ENCODE results near the gene TEKTIP1. TPM values are rescaled to one million over a fixed set of nuclear protein-coding genes. Genes with fewer than 3 reads are reported as not detected.
A peak's percentile ranks its signal among the peaks of the same experiment; 100 is the strongest.
"Not testable (repeated sequence)": the region's sequence is repeated elsewhere in the genome, so short reads cannot be mapped to it uniquely, and the experiment has no call there.

The TEKTIP1 gene
- total RNA-seq, 1 donor from 2014 or later = 0.68 TPM

DNA sequence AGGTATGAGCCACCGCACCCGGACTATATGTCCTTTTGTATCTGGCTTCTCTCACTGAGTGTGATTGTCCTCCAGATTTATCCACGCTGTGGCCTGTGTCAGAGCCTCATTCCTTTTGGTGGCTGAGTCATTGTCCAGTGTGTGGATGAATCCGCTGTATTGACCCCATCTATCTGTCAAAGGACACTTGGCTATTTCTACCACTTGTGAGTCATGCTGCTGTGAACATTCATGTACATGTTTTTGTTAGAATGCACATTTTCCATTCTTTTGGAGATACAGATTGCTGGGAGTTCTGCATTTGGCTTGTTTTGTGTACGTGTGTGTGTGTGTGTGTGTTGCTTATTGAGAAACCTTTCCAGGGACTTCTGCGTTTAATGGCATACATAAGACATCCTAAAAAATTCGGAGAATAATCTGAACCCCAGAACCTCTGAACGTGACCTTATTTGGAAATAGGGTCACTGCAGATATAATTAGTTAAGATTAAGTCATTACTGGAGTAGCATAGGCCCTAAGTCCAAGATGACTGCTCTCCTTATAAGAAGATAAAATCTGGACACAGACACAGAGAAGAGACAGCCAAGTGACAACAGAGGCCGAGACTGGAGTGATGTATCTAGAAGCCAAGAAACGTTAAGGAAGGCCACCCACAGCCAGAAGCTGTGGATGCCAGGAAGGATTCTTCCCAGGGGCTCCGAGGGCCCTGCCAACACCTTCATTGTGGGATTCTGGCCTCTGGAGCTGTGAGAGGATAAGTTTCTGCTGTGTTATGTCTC lies 41.4 kb downstream of the TEKTIP1 start:
- peak overlapping the region; percentile 22 for H3K9ac ChIP-seq (ENCODE audit: low read length)
- Mint-ChIP-seq H3K27me3 (ENCODE audit: low read depth, unreplicated experiment) (peaks cover 9% of the 10 kb centered on the region), H3K36me3 (ENCODE audit: low read depth, unreplicated experiment) (peaks cover 3% of the 10 kb centered on the region), H3K27ac (ENCODE audit: unreplicated experiment) (no peak overlapping the region), H3K4me1 (ENCODE audit: low read depth, unreplicated experiment) (peaks cover 12% of the 10 kb centered on the region), H3K4me3 (ENCODE audit: unreplicated experiment) (peak overlapping the region; percentile 22), H3K9me3 (ENCODE audit: unreplicated experiment) (no peaks in the 10 kb centered on the region)
- H3K27ac ChIP-seq (ENCODE audit: low read depth, low read length) = peak overlapping the region; percentile 58
- no peak overlapping the region for H3K4me3 ChIP-seq (ENCODE audit: insufficient read depth, low read depth, low read length)
- H2AFZ ChIP-seq (ENCODE audit: low read depth, low read length) = no peak overlapping the region
- peaks cover 3% of the 10 kb centered on the region for H3K36me3 ChIP-seq (ENCODE audit: insufficient read depth, low read length)
- TF ChIP-seq EZH2 (IDR thresholded peaks at IDR 0.05; ENCODE audit: insufficient read depth, low read length) (no peak), CTCF (IDR thresholded peaks at IDR 0.05; ENCODE audit: insufficient read depth, low read depth, low read length) (no peak)
- peaks cover 24% of the 10 kb centered on the region for H3K4me1 ChIP-seq (ENCODE audit: insufficient read depth, low read length)
- no peaks in the 10 kb centered on the region for H3K9me3 ChIP-seq (ENCODE audit: insufficient read depth, low read depth, low read length)
- peaks cover 8% of the 10 kb centered on the region for H4K20me1 ChIP-seq (ENCODE audit: insufficient read depth, low read length)
- no peaks in the 10 kb centered on the region for H3K27me3 ChIP-seq (ENCODE audit: insufficient read depth, low read length)
- FAIRE-seq = peak; percentile 97
- no peaks in the 10 kb centered on the region for H3K79me2 ChIP-seq (ENCODE audit: insufficient read depth, low read length)
- H3K4me2 ChIP-seq (ENCODE audit: low read length) = peak overlapping the region; percentile 61
- DNase-seq (ENCODE audit: low read depth) = peak; percentile 97

DNA sequence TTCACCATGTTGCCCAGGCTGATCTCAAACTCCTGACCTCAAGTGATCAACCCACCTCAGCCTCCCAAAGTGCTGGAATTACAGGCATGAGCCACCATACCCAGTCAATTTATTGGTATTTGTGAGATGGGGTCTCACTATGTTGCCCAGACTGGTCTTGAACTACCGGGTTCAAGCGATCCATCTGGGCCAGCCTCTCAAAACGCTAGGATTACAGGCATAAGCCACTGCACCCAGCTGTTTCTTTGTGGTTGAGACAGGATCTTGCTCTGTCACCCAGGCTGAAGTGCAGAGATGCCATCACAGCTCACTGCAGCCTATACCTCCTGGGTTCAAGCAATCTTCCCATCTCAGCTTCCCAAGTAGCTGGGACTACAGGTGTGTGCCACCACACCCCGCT lies 42.8 kb downstream of the TEKTIP1 start:
- H3K4me1 Mint-ChIP-seq (ENCODE audit: low read depth, unreplicated experiment) = peaks cover 11% of the 10 kb centered on the region
- not testable (repeated sequence) for H3K4me2 ChIP-seq (ENCODE audit: low read length); FAIRE-seq; H3K36me3 ChIP-seq (ENCODE audit: insufficient read depth, low read length); H3K79me2 ChIP-seq (ENCODE audit: insufficient read depth, low read length); H3K27me3 ChIP-seq (ENCODE audit: insufficient read depth, low read length); DNase-seq (ENCODE audit: low read depth); H3K27ac Mint-ChIP-seq (ENCODE audit: unreplicated experiment); H2AFZ ChIP-seq (ENCODE audit: low read depth, low read length); H3K4me3 ChIP-seq (ENCODE audit: insufficient read depth, low read depth, low read length); H3K9me3 ChIP-seq (ENCODE audit: insufficient read depth, low read depth, low read length); H3K36me3 Mint-ChIP-seq (ENCODE audit: low read depth, unreplicated experiment); H3K9me3 Mint-ChIP-seq (ENCODE audit: unreplicated experiment); H4K20me1 ChIP-seq (ENCODE audit: insufficient read depth, low read length); H3K27me3 Mint-ChIP-seq (ENCODE audit: low read depth, unreplicated experiment); H3K27ac ChIP-seq (ENCODE audit: low read depth, low read length); H3K9ac ChIP-seq (ENCODE audit: low read length); H3K4me3 Mint-ChIP-seq (ENCODE audit: unreplicated experiment)
- H3K4me1 ChIP-seq (ENCODE audit: insufficient read depth, low read length) = peaks cover 19% of the 10 kb centered on the region

- not testable (repeated sequence) for H4K20me1 ChIP-seq (ENCODE audit: insufficient read depth, low read length); H3K27me3 ChIP-seq (ENCODE audit: insufficient read depth, low read length); DNase-seq (ENCODE audit: low read depth); H3K9ac ChIP-seq (ENCODE audit: low read length); H2AFZ ChIP-seq (ENCODE audit: low read depth, low read length); FAIRE-seq; H3K4me3 Mint-ChIP-seq (ENCODE audit: unreplicated experiment); H3K9me3 ChIP-seq (ENCODE audit: insufficient read depth, low read depth, low read length); H3K4me3 ChIP-seq (ENCODE audit: insufficient read depth, low read depth, low read length); H3K27ac ChIP-seq (ENCODE audit: low read depth, low read length); H3K9me3 Mint-ChIP-seq (ENCODE audit: unreplicated experiment); H3K27ac Mint-ChIP-seq (ENCODE audit: unreplicated experiment); H3K4me2 ChIP-seq (ENCODE audit: low read length); H3K36me3 Mint-ChIP-seq (ENCODE audit: low read depth, unreplicated experiment); H3K36me3 ChIP-seq (ENCODE audit: insufficient read depth, low read length); H3K79me2 ChIP-seq (ENCODE audit: insufficient read depth, low read length)
- Mint-ChIP-seq H3K27me3 (ENCODE audit: low read depth, unreplicated experiment) (peaks cover 13% of the 10 kb centered on the region), H3K4me1 (ENCODE audit: low read depth, unreplicated experiment) (peaks cover 11% of the 10 kb centered on the region)
- H3K4me1 ChIP-seq (ENCODE audit: insufficient read depth, low read length) = peaks cover 19% of the 10 kb centered on the region
These were observed 45.2 kb downstream of the TEKTIP1 start for GRCh38 chr19:3584036-3584802.
